ENCODE data around the gene ID2.
A peak's percentile ranks its signal among the peaks of the same experiment; 100 is the strongest.

The ID2 gene

GRCh38 chr2:8681786-8682692, at the start of gene ID2:
Gene ID2, plus strand, starts transcription at chr2:8682056. Its CDS starts 110 bp downstream, at chr2:8682166.
- peak; percentile 98 for DNase-seq (ENCODE audit: low read depth)

GRCh38 chr2:8632755-8633154, 49.1 kb upstream of the ID2 start:
- no peak for DNase-seq (ENCODE audit: low read depth)

- DNase-seq (ENCODE audit: low read depth), result no peak
Measured at GRCh38 chr2:8633186-8633734, 48.6 kb upstream of the ID2 start.

GRCh38 chr2:8633735-8634313, 48.0 kb upstream of the ID2 start:
- DNase-seq (ENCODE audit: low read depth), result no peak

- DNase-seq (ENCODE audit: low read depth), result no peak
Measured at GRCh38 chr2:8634466-8635172, 47.2 kb upstream of the ID2 start.

GRCh38 chr2:8636041-8636491, 45.8 kb upstream of the ID2 start:
- no peak for DNase-seq (ENCODE audit: low read depth)

GRCh38 chr2:8636721-8637636, 44.9 kb upstream of the ID2 start:
- no peak for DNase-seq (ENCODE audit: low read depth)

- DNase-seq (ENCODE audit: low read depth), result no peak
Measured at GRCh38 chr2:8638327-8638726, 43.5 kb upstream of the ID2 start.

GRCh38 chr2:8639122-8639635, 42.7 kb upstream of the ID2 start:
- no peak for DNase-seq (ENCODE audit: low read depth)

GRCh38 chr2:8640498-8640897, 41.4 kb upstream of the ID2 start:
- DNase-seq (ENCODE audit: low read depth), result no peak

GRCh38 chr2:8641301-8641965, 40.4 kb upstream of the ID2 start:
- no peak for DNase-seq (ENCODE audit: low read depth)

- DNase-seq (ENCODE audit: low read depth), result no peak
Measured at GRCh38 chr2:8642366-8643068, 39.3 kb upstream of the ID2 start.

- no peak for DNase-seq (ENCODE audit: low read depth)
Measured at GRCh38 chr2:8643250-8643995, 38.4 kb upstream of the ID2 start.

GRCh38 chr2:8643996-8644356, 37.9 kb upstream of the ID2 start:
- DNase-seq (ENCODE audit: low read depth), result no peak

- no peak for DNase-seq (ENCODE audit: low read depth)
Measured at GRCh38 chr2:8644605-8645175, 37.2 kb upstream of the ID2 start.

- no peak for DNase-seq (ENCODE audit: low read depth)
Measured at GRCh38 chr2:8645176-8645831, 36.6 kb upstream of the ID2 start.

- DNase-seq (ENCODE audit: low read depth), result no peak
Measured at GRCh38 chr2:8646731-8647461, 35.0 kb upstream of the ID2 start.

GRCh38 chr2:8647462-8647857, 34.4 kb upstream of the ID2 start:
- DNase-seq (ENCODE audit: low read depth), result no peak

Measured in stimulated activated CD8-positive, alpha-beta memory T cell treated with anti-CD3 and anti-CD28 coated beads, Interleukin-12 subunit alpha, Interleukin-12 subunit beta, amount 100 ng/mL, for 1 hour (primary cell).